Muscle layer of colon (tissue), 2 donors: Measurements from ENCODE around the gene USP21.
A peak's percentile ranks its signal among the peaks of the same experiment; 100 is the strongest.

Source experiments
- H3K27ac ChIP-seq: one replicate; pipeline ENCODE4 v1.7.0; 2013; ENCODE audit warnings: low read depth, mild to moderate bottlenecking, low read length, moderate library complexity
- H3K27me3 ChIP-seq, 2 donors: one replicate each; pipeline ENCODE4 v1.7.0; 2013; ENCODE audit warnings: low read length in 2 of 2, mild to moderate bottlenecking in 2 of 2; ENCODE audit not compliant: insufficient read depth in 2 of 2, control insufficient read depth in 1 of 2
- H3K36me3 ChIP-seq: one replicate; pipeline ENCODE4 v1.7.0; 2013; ENCODE audit warnings: mild to moderate bottlenecking, low read length; ENCODE audit not compliant: insufficient read depth
- H3K4me1 ChIP-seq: one replicate; pipeline ENCODE4 v1.7.0; 2013; ENCODE audit warnings: mild to moderate bottlenecking, low read length; ENCODE audit not compliant: insufficient read depth
- H3K4me3 ChIP-seq, 2 donors: one replicate each; pipeline ENCODE4 v1.7.0; 2013; ENCODE audit warnings: low read length in 2 of 2, low read depth in 1 of 2, mild to moderate bottlenecking in 1 of 2, moderate library complexity in 1 of 2
- H3K9ac ChIP-seq: one replicate; pipeline ENCODE4 v1.7.0; 2013; ENCODE audit warnings: low read length
- H3K9me3 ChIP-seq: one replicate; pipeline ENCODE4 v1.7.0; 2013; ENCODE audit warnings: mild to moderate bottlenecking, low read length
- donor health status: abdominal sarcoma.
- donor health status: Adenocarcinoma of cecum.

USP21 gene

GRCh38 chr1:161188381-161188780 is 29.1 kb downstream of the USP21 start:
- H3K27ac ChIP-seq, result no peak overlapping the region
- no peaks in the 10 kb centered on the region for H3K27me3 ChIP-seq
- H3K36me3 ChIP-seq, result no peaks in the 10 kb centered on the region
- H3K9ac ChIP-seq, result no peak overlapping the region
- no peaks in the 10 kb centered on the region for H3K9me3 ChIP-seq
- peaks cover 5% of the 10 kb centered on the region for H3K4me1 ChIP-seq
- no peak overlapping the region for H3K4me3 ChIP-seq

- Histone ChIP-seq H3K27me3 (no peaks in the 10 kb centered on the region), H3K36me3 (no peaks in the 10 kb centered on the region), H3K4me1 (peaks cover 5% of the 10 kb centered on the region), H3K9ac (no peak overlapping the region), H3K27ac (no peak overlapping the region), H3K9me3 (no peaks in the 10 kb centered on the region), H3K4me3 (no peak overlapping the region)
Measured at GRCh38 chr1:161189036-161189435, 29.7 kb downstream of the USP21 start.

- Histone ChIP-seq H3K9me3 (no peaks in the 10 kb centered on the region), H3K4me3 (no peak overlapping the region), H3K4me1 (peaks cover 7% of the 10 kb centered on the region), H3K27me3 (no peaks in the 10 kb centered on the region), H3K27ac (no peak overlapping the region), H3K9ac (no peak overlapping the region), H3K36me3 (peaks cover 9% of the 10 kb centered on the region)
Measured at GRCh38 chr1:161190962-161191521, 31.7 kb downstream of the USP21 start.

GRCh38 chr1:161191971-161192370 is 32.7 kb downstream of the USP21 start:
- Histone ChIP-seq H3K36me3 (peaks cover 9% of the 10 kb centered on the region), H3K4me3 (no peak overlapping the region), H3K27me3 (no peaks in the 10 kb centered on the region), H3K4me1 (peaks cover 16% of the 10 kb centered on the region), H3K9me3 (no peaks in the 10 kb centered on the region), H3K27ac (no peak overlapping the region), H3K9ac (no peak overlapping the region)

GRCh38 chr1:161192476-161193465 is 33.5 kb downstream of the USP21 start:
- no peaks in the 10 kb centered on the region for H3K27me3 ChIP-seq
- no peaks in the 10 kb centered on the region for H3K9me3 ChIP-seq
- peaks cover 24% of the 10 kb centered on the region for H3K4me1 ChIP-seq
- no peak overlapping the region for H3K4me3 ChIP-seq
- no peak overlapping the region for H3K9ac ChIP-seq
- H3K36me3 ChIP-seq, result peaks cover 9% of the 10 kb centered on the region
- H3K27ac ChIP-seq, result no peak overlapping the region

- H3K4me1 ChIP-seq, result peaks cover 33% of the 10 kb centered on the region
- H3K27ac ChIP-seq, result no peak overlapping the region
- H3K4me3 ChIP-seq, result no peak overlapping the region
- H3K9me3 ChIP-seq, result no peaks in the 10 kb centered on the region
- H3K27me3 ChIP-seq, result no peaks in the 10 kb centered on the region
- peaks cover 9% of the 10 kb centered on the region for H3K36me3 ChIP-seq
- no peak overlapping the region for H3K9ac ChIP-seq
Measured at GRCh38 chr1:161193561-161194235, 34.4 kb downstream of the USP21 start.

GRCh38 chr1:161195171-161195570 is 35.9 kb downstream of the USP21 start:
- H3K4me3 ChIP-seq, result no peak overlapping the region
- peaks cover 48% of the 10 kb centered on the region for H3K4me1 ChIP-seq
- H3K27ac ChIP-seq, result no peak overlapping the region

GRCh38 chr1:161196111-161196510 is 36.8 kb downstream of the USP21 start:
- Histone ChIP-seq H3K9me3 (no peaks in the 10 kb centered on the region), H3K9ac (no peak overlapping the region), H3K27ac (no peak overlapping the region), H3K36me3 (peaks cover 9% of the 10 kb centered on the region), H3K4me3 (no peak overlapping the region), H3K27me3 (no peaks in the 10 kb centered on the region), H3K4me1 (peaks cover 58% of the 10 kb centered on the region)

More at GRCh38 chr1:161195171-161195570, 35.9 kb downstream of the USP21 start:
- H3K27me3 ChIP-seq, result no peaks in the 10 kb centered on the region
- no peak overlapping the region for H3K9ac ChIP-seq
- no peaks in the 10 kb centered on the region for H3K9me3 ChIP-seq
- peaks cover 9% of the 10 kb centered on the region for H3K36me3 ChIP-seq

- peaks cover 9% of the 10 kb centered on the region for H3K36me3 ChIP-seq
- peaks cover 64% of the 10 kb centered on the region for H3K4me1 ChIP-seq
- H3K27me3 ChIP-seq, result no peaks in the 10 kb centered on the region
- peak overlapping the region in 1 of 2 donors; percentile 53 for H3K4me3 ChIP-seq
- H3K9ac ChIP-seq, result peak overlapping the region; percentile 50
- peak overlapping the region; percentile 81 for H3K27ac ChIP-seq
- no peaks in the 10 kb centered on the region for H3K9me3 ChIP-seq
Measured at GRCh38 chr1:161196521-161197451, 37.5 kb downstream of the USP21 start.

GRCh38 chr1:161197560-161198193 is 38.4 kb downstream of the USP21 start:
- peak overlapping the region; percentile 50 for H3K9ac ChIP-seq
- peak overlapping the region; percentile 81 for H3K27ac ChIP-seq
- peak overlapping the region; percentile 22 to 53 for H3K4me3 ChIP-seq
- H3K9me3 ChIP-seq, result no peaks in the 10 kb centered on the region
- H3K4me1 ChIP-seq, result peaks cover 63% of the 10 kb centered on the region
- H3K27me3 ChIP-seq, result no peaks in the 10 kb centered on the region
- peaks cover 9% of the 10 kb centered on the region for H3K36me3 ChIP-seq
